Measurements from ENCODE around the gene APOB.

APOB gene

GRCh38 chr2:21001988-21002813, 41.7 kb downstream of the APOB start:
- no peaks in the 10 kb centered on the region for H3K36me3 ChIP-seq (ENCODE audit: control insufficient read depth, insufficient read depth, low read length)
- no peak overlapping the region for H3K56ac ChIP-seq (ENCODE audit: low read length)
- H2BK15ac ChIP-seq (replicated peaks; ENCODE audit: low read depth), result no peak overlapping the region
- no peak overlapping the region for H3K4ac ChIP-seq (ENCODE audit: low read depth, low read length)
- no peaks in the 10 kb centered on the region for H3K79me2 ChIP-seq (ENCODE audit: control insufficient read depth, insufficient read depth, low read length)
- H2AK5ac ChIP-seq (ENCODE audit: low read length), result no peak overlapping the region
- H3K9ac ChIP-seq (ENCODE audit: low read length), result no peak overlapping the region
- H3K23ac ChIP-seq (ENCODE audit: low read length), result no peak overlapping the region
- no peak overlapping the region for H3K4me2 ChIP-seq (ENCODE audit: low read length)
- H4K5ac ChIP-seq (ENCODE audit: low read length), result no peak overlapping the region
- no peaks in the 10 kb centered on the region for H3K4me1 ChIP-seq (ENCODE audit: control insufficient read depth, low read depth, low read length)
- H3K27me3 ChIP-seq (ENCODE audit: insufficient read depth, low read length, poor library complexity), result no peaks in the 10 kb centered on the region
- H2BK5ac ChIP-seq (ENCODE audit: low read length), result no peak overlapping the region
- no peak for DNase-seq
- H3K4me3 ChIP-seq (ENCODE audit: low read length), result no peak overlapping the region
- no peak overlapping the region for H4K8ac ChIP-seq (ENCODE audit: low read depth, low read length)
- no CpG with 5 or more reads among the region's 9 CpGs for WGBS (ENCODE audit: extremely low coverage, insufficient coverage, low lambda C conversion rate)
- no peak overlapping the region for H3K18ac ChIP-seq (ENCODE audit: low read length)
- H3K79me1 ChIP-seq (ENCODE audit: low read length), result no peaks in the 10 kb centered on the region
- H3K27ac ChIP-seq (ENCODE audit: low read depth, low read length), result no peak overlapping the region
- no peak overlapping the region for H2BK120ac ChIP-seq (ENCODE audit: low read depth, low read length)

GRCh38 chr2:21001225-21001946, 42.5 kb downstream of the APOB start:
- H3K4me1 ChIP-seq (ENCODE audit: control insufficient read depth, low read depth, low read length), result no peaks in the 10 kb centered on the region

GRCh38 chr2:20999906-21000645, 43.8 kb downstream of the APOB start:
- WGBS (ENCODE audit: extremely low coverage, insufficient coverage, low lambda C conversion rate), result no CpG with 5 or more reads among the region's 4 CpGs

More at GRCh38 chr2:21001225-21001946, 42.5 kb downstream of the APOB start:
- 100% methylated on average over 1 of the region's 4 CpGs for WGBS (ENCODE audit: extremely low coverage, insufficient coverage, low lambda C conversion rate)
- no peaks in the 10 kb centered on the region for H3K36me3 ChIP-seq (ENCODE audit: control insufficient read depth, insufficient read depth, low read length)
- H4K8ac ChIP-seq (ENCODE audit: low read depth, low read length), result no peak overlapping the region
- H2BK120ac ChIP-seq (ENCODE audit: low read depth, low read length), result no peak overlapping the region
- no peaks in the 10 kb centered on the region for H3K79me2 ChIP-seq (ENCODE audit: control insufficient read depth, insufficient read depth, low read length)
- no peak overlapping the region for H3K18ac ChIP-seq (ENCODE audit: low read length)
- no peak overlapping the region for H3K4ac ChIP-seq (ENCODE audit: low read depth, low read length)
- H3K4me2 ChIP-seq (ENCODE audit: low read length), result no peak overlapping the region
- no peak overlapping the region for H3K27ac ChIP-seq (ENCODE audit: low read depth, low read length)
- no peaks in the 10 kb centered on the region for H3K27me3 ChIP-seq (ENCODE audit: insufficient read depth, low read length, poor library complexity)
- no peak overlapping the region for H3K9ac ChIP-seq (ENCODE audit: low read length)
- no peak overlapping the region for H3K56ac ChIP-seq (ENCODE audit: low read length)
- H2BK15ac ChIP-seq (replicated peaks; ENCODE audit: low read depth), result no peak overlapping the region
- H2BK5ac ChIP-seq (ENCODE audit: low read length), result no peak overlapping the region
- no peak overlapping the region for H3K4me3 ChIP-seq (ENCODE audit: low read length)
- no peak overlapping the region for H2AK5ac ChIP-seq (ENCODE audit: low read length)
- H4K5ac ChIP-seq (ENCODE audit: low read length), result no peak overlapping the region
- no peaks in the 10 kb centered on the region for H3K79me1 ChIP-seq (ENCODE audit: low read length)
- DNase-seq, result no peak
- H3K23ac ChIP-seq (ENCODE audit: low read length), result no peak overlapping the region

GRCh38 chr2:20998972-20999905, 44.6 kb downstream of the APOB start:
- no peak overlapping the region for H3K4ac ChIP-seq (ENCODE audit: low read depth, low read length)
- no peak overlapping the region for H4K5ac ChIP-seq (ENCODE audit: low read length)
- no peak overlapping the region for H3K4me2 ChIP-seq (ENCODE audit: low read length)
- DNase-seq, result no peak
- no peak overlapping the region for H3K56ac ChIP-seq (ENCODE audit: low read length)
- H2BK120ac ChIP-seq (ENCODE audit: low read depth, low read length), result no peak overlapping the region
- no peak overlapping the region for H3K4me3 ChIP-seq (ENCODE audit: low read length)
- H3K4me1 ChIP-seq (ENCODE audit: control insufficient read depth, low read depth, low read length), result no peaks in the 10 kb centered on the region
- H3K27me3 ChIP-seq (ENCODE audit: insufficient read depth, low read length, poor library complexity), result no peaks in the 10 kb centered on the region
- no peaks in the 10 kb centered on the region for H3K36me3 ChIP-seq (ENCODE audit: control insufficient read depth, insufficient read depth, low read length)
- no peak overlapping the region for H3K18ac ChIP-seq (ENCODE audit: low read length)
- whole genome bisulfite sequencing (ENCODE audit: extremely low coverage, insufficient coverage, low lambda C conversion rate), result no CpG with 5 or more reads among the region's 5 CpGs
- H4K8ac ChIP-seq (ENCODE audit: low read depth, low read length), result no peak overlapping the region
- H2BK5ac ChIP-seq (ENCODE audit: low read length), result no peak overlapping the region
- no peaks in the 10 kb centered on the region for H3K79me1 ChIP-seq (ENCODE audit: low read length)
- H2AK5ac ChIP-seq (ENCODE audit: low read length), result no peak overlapping the region
- no peak overlapping the region for H3K23ac ChIP-seq (ENCODE audit: low read length)
- H3K79me2 ChIP-seq (ENCODE audit: control insufficient read depth, insufficient read depth, low read length), result no peaks in the 10 kb centered on the region
- no peak overlapping the region for H3K27ac ChIP-seq (ENCODE audit: low read depth, low read length)
- H3K9ac ChIP-seq (ENCODE audit: low read length), result no peak overlapping the region
- H2BK15ac ChIP-seq (replicated peaks; ENCODE audit: low read depth), result no peak overlapping the region

More at GRCh38 chr2:20999906-21000645, 43.8 kb downstream of the APOB start:
- Histone ChIP-seq H3K9ac (ENCODE audit: low read length) (no peak overlapping the region), H3K79me2 (ENCODE audit: control insufficient read depth, insufficient read depth, low read length) (no peaks in the 10 kb centered on the region), H4K8ac (ENCODE audit: low read depth, low read length) (no peak overlapping the region), H3K56ac (ENCODE audit: low read length) (no peak overlapping the region), H3K36me3 (ENCODE audit: control insufficient read depth, insufficient read depth, low read length) (no peaks in the 10 kb centered on the region), H3K23ac (ENCODE audit: low read length) (no peak overlapping the region), H2BK5ac (ENCODE audit: low read length) (no peak overlapping the region), H3K79me1 (ENCODE audit: low read length) (no peaks in the 10 kb centered on the region), H2AK5ac (ENCODE audit: low read length) (no peak overlapping the region), H3K27ac (ENCODE audit: low read depth, low read length) (no peak overlapping the region), H3K4me3 (ENCODE audit: low read length) (no peak overlapping the region), H3K27me3 (ENCODE audit: insufficient read depth, low read length, poor library complexity) (no peaks in the 10 kb centered on the region), H2BK15ac (replicated peaks; ENCODE audit: low read depth) (no peak overlapping the region), H3K18ac (ENCODE audit: low read length) (no peak overlapping the region), H3K4ac (ENCODE audit: low read depth, low read length) (no peak overlapping the region), H3K4me2 (ENCODE audit: low read length) (no peak overlapping the region), H2BK120ac (ENCODE audit: low read depth, low read length) (no peak overlapping the region), H3K4me1 (ENCODE audit: control insufficient read depth, low read depth, low read length) (no peaks in the 10 kb centered on the region), H4K5ac (ENCODE audit: low read length) (no peak overlapping the region)
- no peak for DNase-seq

- H4K5ac ChIP-seq (ENCODE audit: low read length), result no peak overlapping the region
- H3K27ac ChIP-seq (ENCODE audit: low read depth, low read length), result no peak overlapping the region
- H3K56ac ChIP-seq (ENCODE audit: low read length), result no peak overlapping the region
- H2AK5ac ChIP-seq (ENCODE audit: low read length), result no peak overlapping the region
- no peaks in the 10 kb centered on the region for H3K79me2 ChIP-seq (ENCODE audit: control insufficient read depth, insufficient read depth, low read length)
- no peak overlapping the region for H3K18ac ChIP-seq (ENCODE audit: low read length)
- no peak overlapping the region for H3K4me2 ChIP-seq (ENCODE audit: low read length)
- H4K8ac ChIP-seq (ENCODE audit: low read depth, low read length), result no peak overlapping the region
- H3K4me3 ChIP-seq (ENCODE audit: low read length), result no peak overlapping the region
- H3K9ac ChIP-seq (ENCODE audit: low read length), result no peak overlapping the region
- H3K36me3 ChIP-seq (ENCODE audit: control insufficient read depth, insufficient read depth, low read length), result no peaks in the 10 kb centered on the region
- H3K4me1 ChIP-seq (ENCODE audit: control insufficient read depth, low read depth, low read length), result no peaks in the 10 kb centered on the region
- no peak overlapping the region for H2BK15ac ChIP-seq (replicated peaks; ENCODE audit: low read depth)
- 100% methylated on average over 1 of the region's 7 CpGs for WGBS (ENCODE audit: extremely low coverage, insufficient coverage, low lambda C conversion rate)
- no peak for DNase-seq
- no peaks in the 10 kb centered on the region for H3K27me3 ChIP-seq (ENCODE audit: insufficient read depth, low read length, poor library complexity)
- H3K4ac ChIP-seq (ENCODE audit: low read depth, low read length), result no peak overlapping the region
- H3K23ac ChIP-seq (ENCODE audit: low read length), result no peak overlapping the region
- H2BK5ac ChIP-seq (ENCODE audit: low read length), result no peak overlapping the region
- H2BK120ac ChIP-seq (ENCODE audit: low read depth, low read length), result no peak overlapping the region
- H3K79me1 ChIP-seq (ENCODE audit: low read length), result no peaks in the 10 kb centered on the region
Observed at GRCh38 chr2:20997953-20998722, 45.7 kb downstream of the APOB start.

Data from mesendoderm (in vitro differentiated cells).